HepG2 (cell line): ENCODE measurements around the gene TASP1. TPM values are rescaled to one million over a fixed set of nuclear protein-coding genes. Genes with fewer than 3 reads are reported as not detected.

Source experiments
- ATAC-seq: fragments of 200-7000 bp; cut with Tn5 transposase; 3 replicates; pipeline ENCODE4 v1.9.1; 2020; ENCODE audit warnings: mild to moderate bottlenecking, moderate library complexity
- BruUV-seq: library from RNA; stranded (reverse); fragments of 400-500 nt; replicated peaks from 2 replicates; lab custom pipeline; 2021; lab: Mats Ljungman, UMichigan
- CTCF ChIA-PET: fragments of 300-600 bp; formaldehyde crosslinking; extraction: SDS; loops from one replicate; lab custom pipeline; 2021; ENCODE audit warnings: low total read pairs, inconsistent platforms, low intra/inter-chr PET ratio; lab: Yijun Ruan, JAX
- POLR2A ChIA-PET: fragments of 350-600 bp; sonication (Branson Sonifier 250); formaldehyde crosslinking; loops from one replicate; lab custom pipeline; 2020; ENCODE audit warnings: antibody characterized with exemption, inconsistent platforms; lab: Yijun Ruan, JAX
- DNase-seq: peaks from one replicate; pipeline ENCODE4 v3.0.0-alpha.2; 2015; ENCODE audit warnings: low spot score
- FAIRE-seq: peaks from 3 replicates; lab custom pipeline; 2011; peaks lifted over from hg19 to GRCh38; lab: Jason Lieb, UNC
- H2AFZ ChIP-seq: one replicate; pipeline ENCODE4 v1.6.1; 2011; ENCODE audit warnings: low read length, inconsistent platforms
- H3K27ac ChIP-seq: fragments of 300-600 bp; 3 replicates; pipeline ENCODE4 v1.8.0; 2011; ENCODE audit warnings: mixed run types, mild to moderate bottlenecking, mixed read lengths, low read length, inconsistent platforms; ENCODE audit not compliant: insufficient read depth; ENCODE audit errors: extremely low read length
- H3K27me3 ChIP-seq, 2 experiments: fragments of 200-600 bp in 1 of 2; 2 replicates in 1 of 2; 3 replicates in 1 of 2; pipeline versions ENCODE4 v1.6.0 to v1.8.0; 2011; ENCODE audit warnings: low read length in 2 of 2, mild to moderate bottlenecking in 2 of 2, moderate library complexity in 2 of 2, inconsistent platforms in 1 of 2; ENCODE audit not compliant: insufficient read depth in 2 of 2, control insufficient read depth in 1 of 2
- H3K36me3 ChIP-seq, 2 experiments: fragments of 200-600 bp in 1 of 2; replicated peaks in 1 of 2; 2 replicates in 1 of 2; 3 replicates in 1 of 2; pipeline versions ENCODE4 v1.5.1 to v1.8.0; 2011; ENCODE audit warnings: low read length in 2 of 2, inconsistent platforms in 1 of 2; ENCODE audit not compliant: insufficient read depth in 2 of 2, control insufficient read depth in 1 of 2
- H3K4me1 ChIP-seq: 2 replicates; pipeline ENCODE4 v1.5.1; 2012; ENCODE audit warnings: low read length, inconsistent platforms; ENCODE audit not compliant: insufficient read depth
- H3K4me2 ChIP-seq: 2 replicates; pipeline ENCODE4 v1.6.0; 2011; ENCODE audit warnings: low read depth, low read length, inconsistent platforms
- H3K4me3 ChIP-seq, 3 experiments: fragments of 200-600 bp in 1 of 3; sonication (generic), shearing (Covaris generic) in 1 of 3; replicated peaks in 1 of 3; 2 replicates each; pipeline ENCODE4 v1.5.1; 2011 to 2016; ENCODE audit warnings: low read length in 3 of 3, inconsistent platforms in 2 of 3, low read depth in 2 of 3, mild to moderate bottlenecking in 2 of 3, control low read depth in 1 of 3, mixed read lengths in 1 of 3; ENCODE audit not compliant: insufficient read depth in 1 of 3
- H3K79me2 ChIP-seq: one replicate; pipeline ENCODE4 v1.6.1; 2011; ENCODE audit warnings: low read length, inconsistent platforms; ENCODE audit not compliant: insufficient read depth
- H3K9ac ChIP-seq: 2 replicates; pipeline ENCODE4 v1.6.0; 2011; ENCODE audit warnings: mild to moderate bottlenecking, low read depth, low read length, inconsistent platforms; ENCODE audit not compliant: insufficient read depth
- H3K9me3 ChIP-seq: 2 replicates; pipeline ENCODE4 v1.5.1; 2012; ENCODE audit warnings: mild to moderate bottlenecking, low read length
- H4K20me1 ChIP-seq: 2 replicates; pipeline ENCODE4 v1.6.0; 2011; ENCODE audit warnings: inconsistent platforms, mild to moderate bottlenecking, low read length, moderate library complexity; ENCODE audit not compliant: insufficient read depth
- AKAP8 ChIP-seq: sonication (generic); formaldehyde crosslinking; IDR thresholded peaks from 2 replicates; pipeline ENCODE4 v1.5.1; 2020; ENCODE audit warnings: mild to moderate bottlenecking, missing genetic modification reagents
- CBX1 ChIP-seq: IDR thresholded peaks from one replicate; pipeline ENCODE4 v1.6.1; 2016; ENCODE audit warnings: antibody characterized with exemption, low read depth
- EZH2 ChIP-seq: conservative IDR thresholded peaks from 2 replicates; pipeline ENCODE4 v1.6.1; 2012; ENCODE audit warnings: mild to moderate bottlenecking, low read depth, low read length, moderate library complexity
- GATA4 ChIP-seq: sonication (generic); IDR thresholded peaks from 2 replicates; pipeline ENCODE4 v1.6.1; 2016; ENCODE audit warnings: antibody characterized with exemption, low read depth, borderline replicate concordance
- HNRNPL ChIP-seq: fragments of 200-400 bp; formaldehyde crosslinking; IDR thresholded peaks from 2 replicates; pipeline ENCODE4 v1.6.1; 2017; ENCODE audit warnings: mild to moderate bottlenecking, low read depth, low read length
- KDM3A ChIP-seq: IDR thresholded peaks from 2 replicates; pipeline ENCODE4 v1.6.1; 2018; ENCODE audit warnings: low read depth, missing compliant biosample characterization
- KLF11 ChIP-seq: IDR thresholded peaks from 2 replicates; pipeline ENCODE4 v1.6.1; 2016; ENCODE audit warnings: missing compliant biosample characterization
- SAFB2 ChIP-seq: sonication (generic); formaldehyde crosslinking; IDR thresholded peaks from 2 replicates; pipeline ENCODE4 v1.5.1; 2020; ENCODE audit warnings: missing genetic modification reagents, low read depth, mild to moderate bottlenecking, borderline replicate concordance
- SETDB1 ChIP-seq: sonication (generic); formaldehyde crosslinking; IDR thresholded peaks from 2 replicates; pipeline ENCODE4 v1.5.1; 2020; ENCODE audit warnings: missing genetic modification reagents, mild to moderate bottlenecking, borderline replicate concordance
- SOX13 ChIP-seq, 3 experiments: fragments of 450-650 bp in 1 of 3; sonication (generic) in 1 of 3; formaldehyde crosslinking in 1 of 3; IDR thresholded peaks in 2 of 3; conservative IDR thresholded peaks in 1 of 3; 2 replicates each; pipeline versions ENCODE4 v1.5.0 to v1.6.1; 2016 to 2020; ENCODE audit warnings: antibody characterized with exemption in 1 of 3, mild to moderate bottlenecking in 1 of 3, missing compliant biosample characterization in 1 of 3, missing genetic modification reagents in 1 of 3, moderate library complexity in 1 of 3
- SRSF9 ChIP-seq: fragments of 200-400 bp; formaldehyde crosslinking; IDR thresholded peaks from 2 replicates; pipeline ENCODE4 v1.6.1; 2018; ENCODE audit warnings: borderline replicate concordance, mild to moderate bottlenecking, low read depth, low read length; ENCODE audit not compliant: insufficient read depth, poor library complexity, severe bottlenecking
- TAF1 ChIP-seq: sonication (generic); formaldehyde crosslinking; IDR thresholded peaks from 2 replicates; pipeline ENCODE4 v1.4.0; 2020; ENCODE audit warnings: missing genetic modification reagents
- XBP1 ChIP-seq: sonication (generic); formaldehyde crosslinking; IDR thresholded peaks from 2 replicates; pipeline ENCODE4 v1.5.0; 2020; ENCODE audit warnings: missing genetic modification reagents
- ZBTB20 ChIP-seq: sonication (generic); formaldehyde crosslinking; IDR thresholded peaks from 2 replicates; pipeline ENCODE4 v1.8.1; 2023; ENCODE audit warnings: missing genetic modification reagents, low read depth, mild to moderate bottlenecking, borderline replicate concordance
- ZBTB42 ChIP-seq: sonication (generic); formaldehyde crosslinking; IDR thresholded peaks from 2 replicates; pipeline ENCODE4 v1.5.0; 2020; ENCODE audit warnings: mild to moderate bottlenecking, missing genetic modification reagents
- ZNF160 ChIP-seq: sonication (generic); formaldehyde crosslinking; IDR thresholded peaks from 2 replicates; pipeline ENCODE4 v1.8.0; 2022; ENCODE audit warnings: mild to moderate bottlenecking, inconsistent platforms, missing genetic modification reagents
- ZNF558 ChIP-seq: sonication (generic); formaldehyde crosslinking; IDR thresholded peaks from 2 replicates; pipeline ENCODE4 v1.9.0; 2022; ENCODE audit warnings: mild to moderate bottlenecking, missing genetic modification reagents, borderline replicate concordance
- ZNF768 ChIP-seq: sonication (generic); formaldehyde crosslinking; IDR thresholded peaks from 2 replicates; pipeline ENCODE4 v1.4.0; 2020; ENCODE audit warnings: missing genetic modification reagents
- WGBS: methylation state at CpG from one replicate; pipeline ENCODE4 v1.1.6; 2017; ENCODE audit warnings: low lambda C conversion rate; 5-methylcytosine and 5-hydroxymethylcytosine counted together
- in situ Hi-C: cut with HindIII; loops from 2 replicates; pipeline ENCODE4 v1.10.0; 2017; ENCODE audit warnings: low pct_unique_long_range_greater_than_20kb; ENCODE audit not compliant: extremely low pct_ligation_motif_present
- intact Hi-C: fragments of 100-400 bp; cut with micrococcal nuclease; formaldehyde crosslinking; loops from one replicate; pipeline ENCODE4 v1.10.0; 2022; ENCODE audit not compliant: unreplicated experiment
- polyA plus RNA-seq, 8 experiments: library from polyadenylated mRNA; depleted of rRNA in 3 of 8; stranded (reverse) in 7 of 8; unstranded in 1 of 8; fragments of >200 nt; fragmentation: Illumina TruSeq in 4 of 8; extraction: Trizol in 4 of 8; gene quantifications; 2 replicates each; pipeline versions ENCODE4 v1.2.1 to v1.2.3, GENCODE V29; 2011 to 2016; ENCODE audit warnings: low read depth in 4 of 8, missing spikeins in 1 of 8, mixed read lengths in 1 of 8; ENCODE audit not compliant: insufficient read depth in 1 of 8
- total RNA-seq, 5 experiments: library from RNA; depleted of rRNA; stranded (reverse); fragments of >200 nt; fragmentation: Illumina TruSeq; extraction: Trizol; gene quantifications; 2 replicates each; pipeline ENCODE4 v1.2.3, GENCODE V29; 2016; ENCODE audit warnings: low read depth in 1 of 5
- TF ChIP-seq, protein P1 (sequence below): sonication (generic); formaldehyde crosslinking; IDR thresholded peaks from 2 replicates; pipeline ENCODE4 v1.9.0; 2022; ENCODE audit warnings: missing genetic modification reagents, mild to moderate bottlenecking, borderline replicate concordance
- TF ChIP-seq, protein P2 (sequence below): IDR thresholded peaks from 2 replicates; pipeline ENCODE4 v1.6.1; 2012; ENCODE audit warnings: inconsistent platforms

Gene TASP1
- total and polyA plus RNA-seq, 2 of the 13 experiments (the other 11 are each of a cell fraction or from before 2014, with no cell fraction given) = 10.0 to 25.2 TPM

- ATAC-seq = no peak
- TF ChIP-seq ZNF160 (CRISPR knock-in tag) (no peak), KDM3A (CRISPR knock-in tag) (no peak), ZNF558 (no peak), GATA4 (no peak), SOX13 (IDR thresholded peaks at IDR 0.05) (no peak), SOX13 (CRISPR knock-in tag; conservative IDR thresholded peaks at IDR 0.05 in 1 of 2, IDR thresholded peaks at IDR 0.05 in 1 of 2) (no peak), EZH2 (no peak), ZBTB42 (CRISPR knock-in tag) (no peak), AKAP8 (CRISPR knock-in tag) (no peak)
- Histone ChIP-seq H3K9ac (no peak overlapping the region), H2AFZ (no peak overlapping the region), H3K9me3 (no peaks in the 10 kb centered on the region), H4K20me1 (no peaks in the 10 kb centered on the region), H3K79me2 (no peaks in the 10 kb centered on the region), H3K4me2 (no peak overlapping the region), H3K27ac (no peak overlapping the region), H3K27me3 (no peaks in the 10 kb centered on the region), H3K4me3 (no peak overlapping the region), H3K4me1 (no peaks in the 10 kb centered on the region), H3K36me3 (peaks cover 0 to 2% of the 10 kb centered on the region in 2 experiments; a peak in 3 of 5 replicates)
- no TSS peak for BruUV-seq
- intact Hi-C loops (no loop called here), in situ Hi-C loops (no loop called here)
- DNase-seq = no peak
- 96% methylated on average over 3 of the region's 3 CpGs for WGBS
- POLR2A ChIA-PET = no interaction called here
- CTCF ChIA-PET = no interaction called here
- FAIRE-seq = no peak
These were observed 249.6 kb downstream of the TASP1 start for GRCh38 chr20:13389115-13389514.

DNA sequence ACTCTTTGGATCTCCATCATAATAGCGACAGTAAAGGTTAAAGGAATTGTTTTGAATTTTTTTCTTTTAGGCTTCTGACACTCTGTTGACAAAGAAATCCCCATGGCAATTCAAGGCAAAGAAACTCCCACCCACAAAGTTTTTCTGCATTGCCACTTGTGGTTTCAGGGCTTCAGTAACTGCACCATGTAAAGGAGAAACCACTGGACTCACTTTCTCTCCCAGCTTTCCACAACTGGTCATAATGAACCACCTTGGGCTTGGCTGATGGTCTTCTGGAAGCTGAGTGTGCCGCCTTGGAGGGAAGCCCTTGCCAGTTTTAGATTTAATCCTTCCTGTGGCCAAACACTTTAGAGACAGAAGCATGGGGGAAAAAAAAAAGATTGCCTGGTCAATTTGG is 254.6 kb downstream of the TASP1 start:
- ChIA-PET CTCF (no interaction called here), POLR2A (no interaction called here)
- Histone ChIP-seq H2AFZ (no peak overlapping the region), H3K79me2 (no peaks in the 10 kb centered on the region), H4K20me1 (no peaks in the 10 kb centered on the region), H3K4me2 (no peak overlapping the region), H3K36me3 (no peaks in the 10 kb centered on the region; a peak in 2 of 5 replicates), H3K9me3 (0 out of 2 replicates have a peak, but pooled peaks cover 4% of the 10 kb centered on the region), H3K27ac (no peak overlapping the region), H3K4me1 (peaks cover 23% of the 10 kb centered on the region), H3K9ac (no peak overlapping the region), H3K27me3 (no peaks in the 10 kb centered on the region), H3K4me3 (no peak overlapping the region)
- 93% methylated on average over 2 of the region's 2 CpGs for WGBS
- ATAC-seq (no peak), DNase-seq (no peak), FAIRE-seq (no peak)
- BruUV-seq = no TSS peak
- in situ Hi-C loops = no loop called here
- intact Hi-C loops = no loop called here
- TF ChIP-seq XBP1 (CRISPR knock-in tag) = no peak
- no peak for TF ChIP-seq ZBTB20 (CRISPR knock-in tag)
- no peak for TF ChIP-seq SAFB2
- TF ChIP-seq, protein P1, sequence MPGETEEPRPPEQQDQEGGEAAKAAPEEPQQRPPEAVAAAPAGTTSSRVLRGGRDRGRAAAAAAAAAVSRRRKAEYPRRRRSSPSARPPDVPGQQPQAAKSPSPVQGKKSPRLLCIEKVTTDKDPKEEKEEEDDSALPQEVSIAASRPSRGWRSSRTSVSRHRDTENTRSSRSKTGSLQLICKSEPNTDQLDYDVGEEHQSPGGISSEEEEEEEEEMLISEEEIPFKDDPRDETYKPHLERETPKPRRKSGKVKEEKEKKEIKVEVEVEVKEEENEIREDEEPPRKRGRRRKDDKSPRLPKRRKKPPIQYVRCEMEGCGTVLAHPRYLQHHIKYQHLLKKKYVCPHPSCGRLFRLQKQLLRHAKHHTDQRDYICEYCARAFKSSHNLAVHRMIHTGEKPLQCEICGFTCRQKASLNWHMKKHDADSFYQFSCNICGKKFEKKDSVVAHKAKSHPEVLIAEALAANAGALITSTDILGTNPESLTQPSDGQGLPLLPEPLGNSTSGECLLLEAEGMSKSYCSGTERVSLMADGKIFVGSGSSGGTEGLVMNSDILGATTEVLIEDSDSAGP (CRISPR knock-in tag) = no peak
- TF ChIP-seq CBX1 = no peak
- no peak for TF ChIP-seq SETDB1
- no peak for TF ChIP-seq HNRNPL
- TF ChIP-seq, protein P2, sequence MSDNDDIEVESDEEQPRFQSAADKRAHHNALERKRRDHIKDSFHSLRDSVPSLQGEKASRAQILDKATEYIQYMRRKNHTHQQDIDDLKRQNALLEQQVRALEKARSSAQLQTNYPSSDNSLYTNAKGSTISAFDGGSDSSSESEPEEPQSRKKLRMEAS = no peak
- no peak for TF ChIP-seq ZNF768 (CRISPR knock-in tag)
- TF ChIP-seq KLF11 = no peak
- no peak for TF ChIP-seq TAF1 (CRISPR knock-in tag)
- TF ChIP-seq SRSF9 = no peak
